Measurements from ENCODE around the gene XRCC3. TPM values are rescaled to one million over a fixed set of nuclear protein-coding genes. Genes with fewer than 3 reads are reported as not detected.
A peak's percentile ranks its signal among the peaks of the same experiment; 100 is the strongest.

Gene XRCC3
- total and polyA plus RNA-seq, 2 experiments from 2014 or later, result 20.4 to 72.9 TPM

DNA sequence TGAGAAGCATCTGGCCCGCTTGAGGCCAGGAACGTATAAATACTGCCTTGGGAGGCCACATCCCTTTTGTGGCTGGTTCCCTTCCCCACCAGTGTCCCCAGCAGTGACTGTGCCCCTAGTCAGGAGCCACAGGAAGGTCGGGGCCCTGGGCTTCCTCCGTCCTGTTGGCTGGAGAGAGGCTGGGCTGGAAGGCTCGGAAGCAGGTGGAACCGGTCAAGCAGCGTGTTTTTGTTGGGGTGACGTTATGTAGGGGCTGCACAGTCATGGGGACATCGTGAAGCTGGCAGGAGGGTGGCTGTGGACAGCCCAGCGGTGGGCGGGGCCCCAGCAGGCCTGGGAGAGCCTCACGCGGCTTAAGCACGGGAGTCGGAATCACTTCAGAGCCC lies 10.1 kb downstream of the XRCC3 start:
- Histone ChIP-seq H3K4me1 (ENCODE audit: insufficient read depth) (no peaks in the 10 kb centered on the region), H4K20me1 (replicated peaks; ENCODE audit: insufficient read depth) (peaks cover 10% of the 10 kb centered on the region), H3K79me2 (replicated peaks; ENCODE audit: insufficient read depth) (no peaks in the 10 kb centered on the region), H3K9me2 (ENCODE audit: insufficient read depth) (no peaks in the 10 kb centered on the region), H3K4me2 (no peak overlapping the region), H2AFZ (no peak overlapping the region), H3F3A (replicated peaks; ENCODE audit: low read depth) (peaks cover 6% of the 10 kb centered on the region; the same call in 1 of the 2 replicates), H3K27me3 (ENCODE audit: insufficient read depth) (no peaks in the 10 kb centered on the region), H3K4me3 (no peak overlapping the region), H3K36me3 (ENCODE audit: insufficient read depth) (peaks cover 5% of the 10 kb centered on the region; the same call in 1 of the 2 replicates), H3K27ac (ENCODE audit: low read depth) (no peak overlapping the region)
- peaks cover 24% of the 10 kb centered on the region for H3K27me3 Mint-ChIP-seq (ENCODE audit: insufficient read depth, low read depth, poor library complexity)
- no peak overlapping the region for H3K4me3 Mint-ChIP-seq
- H3K27ac Mint-ChIP-seq, result 0 out of 2 replicates have a peak overlapping the region, but pooled peaks have one; percentile 61
- TF ChIP-seq JUNB (IDR thresholded peaks at IDR 0.05; ENCODE audit: unreplicated experiment) (no peak), CREB1 (CRISPR knock-in tag; IDR thresholded peaks at IDR 0.05; ENCODE audit: low read depth) (no peak), ZNF331 (CRISPR knock-in tag; IDR thresholded peaks at IDR 0.05; ENCODE audit: low read depth) (no peak), EZH2 (IDR thresholded peaks at IDR 0.05; ENCODE audit: low read depth, unreplicated experiment) (no peak), EZH2phosphoT487 (IDR thresholded peaks at IDR 0.05; ENCODE audit: unreplicated experiment) (no peak), ZNF114 (CRISPR knock-in tag; IDR thresholded peaks at IDR 0.05) (no peak)
- TF ChIP-seq, protein P1, sequence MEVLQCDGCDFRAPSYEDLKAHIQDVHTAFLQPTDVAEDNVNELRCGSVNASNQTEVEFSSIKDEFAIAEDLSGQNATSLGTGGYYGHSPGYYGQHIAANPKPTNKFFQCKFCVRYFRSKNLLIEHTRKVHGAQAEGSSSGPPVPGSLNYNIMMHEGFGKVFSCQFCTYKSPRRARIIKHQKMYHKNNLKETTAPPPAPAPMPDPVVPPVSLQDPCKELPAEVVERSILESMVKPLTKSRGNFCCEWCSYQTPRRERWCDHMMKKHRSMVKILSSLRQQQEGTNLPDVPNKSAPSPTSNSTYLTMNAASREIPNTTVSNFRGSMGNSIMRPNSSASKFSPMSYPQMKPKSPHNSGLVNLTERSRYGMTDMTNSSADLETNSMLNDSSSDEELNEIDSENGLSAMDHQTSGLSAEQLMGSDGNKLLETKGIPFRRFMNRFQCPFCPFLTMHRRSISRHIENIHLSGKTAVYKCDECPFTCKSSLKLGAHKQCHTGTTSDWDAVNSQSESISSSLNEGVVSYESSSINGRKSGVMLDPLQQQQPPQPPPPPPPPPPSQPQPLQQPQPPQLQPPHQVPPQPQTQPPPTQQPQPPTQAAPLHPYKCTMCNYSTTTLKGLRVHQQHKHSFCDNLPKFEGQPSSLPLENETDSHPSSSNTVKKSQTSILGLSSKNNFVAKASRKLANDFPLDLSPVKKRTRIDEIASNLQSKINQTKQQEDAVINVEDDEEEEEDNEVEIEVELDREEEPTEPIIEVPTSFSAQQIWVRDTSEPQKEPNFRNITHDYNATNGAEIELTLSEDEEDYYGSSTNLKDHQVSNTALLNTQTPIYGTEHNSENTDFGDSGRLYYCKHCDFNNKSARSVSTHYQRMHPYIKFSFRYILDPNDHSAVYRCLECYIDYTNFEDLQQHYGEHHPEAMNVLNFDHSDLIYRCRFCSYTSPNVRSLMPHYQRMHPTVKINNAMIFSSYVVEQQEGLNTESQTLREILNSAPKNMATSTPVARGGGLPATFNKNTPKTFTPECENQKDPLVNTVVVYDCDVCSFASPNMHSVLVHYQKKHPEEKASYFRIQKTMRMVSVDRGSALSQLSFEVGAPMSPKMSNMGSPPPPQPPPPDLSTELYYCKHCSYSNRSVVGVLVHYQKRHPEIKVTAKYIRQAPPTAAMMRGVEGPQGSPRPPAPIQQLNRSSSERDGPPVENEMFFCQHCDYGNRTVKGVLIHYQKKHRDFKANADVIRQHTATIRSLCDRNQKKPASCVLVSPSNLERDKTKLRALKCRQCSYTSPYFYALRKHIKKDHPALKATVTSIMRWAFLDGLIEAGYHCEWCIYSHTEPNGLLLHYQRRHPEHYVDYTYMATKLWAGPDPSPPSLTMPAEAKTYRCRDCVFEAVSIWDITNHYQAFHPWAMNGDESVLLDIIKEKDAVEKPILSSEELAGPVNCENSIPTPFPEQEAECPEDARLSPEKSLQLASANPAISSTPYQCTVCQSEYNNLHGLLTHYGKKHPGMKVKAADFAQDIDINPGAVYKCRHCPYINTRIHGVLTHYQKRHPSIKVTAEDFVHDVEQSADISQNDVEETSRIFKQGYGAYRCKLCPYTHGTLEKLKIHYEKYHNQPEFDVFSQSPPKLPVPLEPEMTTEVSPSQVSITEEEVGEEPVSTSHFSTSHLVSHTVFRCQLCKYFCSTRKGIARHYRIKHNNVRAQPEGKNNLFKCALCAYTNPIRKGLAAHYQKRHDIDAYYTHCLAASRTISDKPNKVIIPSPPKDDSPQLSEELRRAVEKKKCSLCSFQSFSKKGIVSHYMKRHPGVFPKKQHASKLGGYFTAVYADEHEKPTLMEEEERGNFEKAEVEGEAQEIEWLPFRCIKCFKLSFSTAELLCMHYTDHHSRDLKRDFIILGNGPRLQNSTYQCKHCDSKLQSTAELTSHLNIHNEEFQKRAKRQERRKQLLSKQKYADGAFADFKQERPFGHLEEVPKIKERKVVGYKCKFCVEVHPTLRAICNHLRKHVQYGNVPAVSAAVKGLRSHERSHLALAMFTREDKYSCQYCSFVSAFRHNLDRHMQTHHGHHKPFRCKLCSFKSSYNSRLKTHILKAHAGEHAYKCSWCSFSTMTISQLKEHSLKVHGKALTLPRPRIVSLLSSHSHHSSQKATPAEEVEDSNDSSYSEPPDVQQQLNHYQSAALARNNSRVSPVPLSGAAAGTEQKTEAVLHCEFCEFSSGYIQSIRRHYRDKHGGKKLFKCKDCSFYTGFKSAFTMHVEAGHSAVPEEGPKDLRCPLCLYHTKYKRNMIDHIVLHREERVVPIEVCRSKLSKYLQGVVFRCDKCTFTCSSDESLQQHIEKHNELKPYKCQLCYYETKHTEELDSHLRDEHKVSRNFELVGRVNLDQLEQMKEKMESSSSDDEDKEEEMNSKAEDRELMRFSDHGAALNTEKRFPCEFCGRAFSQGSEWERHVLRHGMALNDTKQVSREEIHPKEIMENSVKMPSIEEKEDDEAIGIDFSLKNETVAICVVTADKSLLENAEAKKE (CRISPR knock-in tag; IDR thresholded peaks at IDR 0.05), result no peak
- TF ChIP-seq, protein P2, sequence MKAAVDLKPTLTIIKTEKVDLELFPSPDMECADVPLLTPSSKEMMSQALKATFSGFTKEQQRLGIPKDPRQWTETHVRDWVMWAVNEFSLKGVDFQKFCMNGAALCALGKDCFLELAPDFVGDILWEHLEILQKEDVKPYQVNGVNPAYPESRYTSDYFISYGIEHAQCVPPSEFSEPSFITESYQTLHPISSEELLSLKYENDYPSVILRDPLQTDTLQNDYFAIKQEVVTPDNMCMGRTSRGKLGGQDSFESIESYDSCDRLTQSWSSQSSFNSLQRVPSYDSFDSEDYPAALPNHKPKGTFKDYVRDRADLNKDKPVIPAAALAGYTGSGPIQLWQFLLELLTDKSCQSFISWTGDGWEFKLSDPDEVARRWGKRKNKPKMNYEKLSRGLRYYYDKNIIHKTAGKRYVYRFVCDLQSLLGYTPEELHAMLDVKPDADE (IDR thresholded peaks at IDR 0.05), result no peak
- TF ChIP-seq, protein P3, sequence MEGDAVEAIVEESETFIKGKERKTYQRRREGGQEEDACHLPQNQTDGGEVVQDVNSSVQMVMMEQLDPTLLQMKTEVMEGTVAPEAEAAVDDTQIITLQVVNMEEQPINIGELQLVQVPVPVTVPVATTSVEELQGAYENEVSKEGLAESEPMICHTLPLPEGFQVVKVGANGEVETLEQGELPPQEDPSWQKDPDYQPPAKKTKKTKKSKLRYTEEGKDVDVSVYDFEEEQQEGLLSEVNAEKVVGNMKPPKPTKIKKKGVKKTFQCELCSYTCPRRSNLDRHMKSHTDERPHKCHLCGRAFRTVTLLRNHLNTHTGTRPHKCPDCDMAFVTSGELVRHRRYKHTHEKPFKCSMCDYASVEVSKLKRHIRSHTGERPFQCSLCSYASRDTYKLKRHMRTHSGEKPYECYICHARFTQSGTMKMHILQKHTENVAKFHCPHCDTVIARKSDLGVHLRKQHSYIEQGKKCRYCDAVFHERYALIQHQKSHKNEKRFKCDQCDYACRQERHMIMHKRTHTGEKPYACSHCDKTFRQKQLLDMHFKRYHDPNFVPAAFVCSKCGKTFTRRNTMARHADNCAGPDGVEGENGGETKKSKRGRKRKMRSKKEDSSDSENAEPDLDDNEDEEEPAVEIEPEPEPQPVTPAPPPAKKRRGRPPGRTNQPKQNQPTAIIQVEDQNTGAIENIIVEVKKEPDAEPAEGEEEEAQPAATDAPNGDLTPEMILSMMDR (conservative IDR thresholded peaks at IDR 0.05; ENCODE audit: low read depth in 2 of 2), result no peak
- TF ChIP-seq, protein P4, sequence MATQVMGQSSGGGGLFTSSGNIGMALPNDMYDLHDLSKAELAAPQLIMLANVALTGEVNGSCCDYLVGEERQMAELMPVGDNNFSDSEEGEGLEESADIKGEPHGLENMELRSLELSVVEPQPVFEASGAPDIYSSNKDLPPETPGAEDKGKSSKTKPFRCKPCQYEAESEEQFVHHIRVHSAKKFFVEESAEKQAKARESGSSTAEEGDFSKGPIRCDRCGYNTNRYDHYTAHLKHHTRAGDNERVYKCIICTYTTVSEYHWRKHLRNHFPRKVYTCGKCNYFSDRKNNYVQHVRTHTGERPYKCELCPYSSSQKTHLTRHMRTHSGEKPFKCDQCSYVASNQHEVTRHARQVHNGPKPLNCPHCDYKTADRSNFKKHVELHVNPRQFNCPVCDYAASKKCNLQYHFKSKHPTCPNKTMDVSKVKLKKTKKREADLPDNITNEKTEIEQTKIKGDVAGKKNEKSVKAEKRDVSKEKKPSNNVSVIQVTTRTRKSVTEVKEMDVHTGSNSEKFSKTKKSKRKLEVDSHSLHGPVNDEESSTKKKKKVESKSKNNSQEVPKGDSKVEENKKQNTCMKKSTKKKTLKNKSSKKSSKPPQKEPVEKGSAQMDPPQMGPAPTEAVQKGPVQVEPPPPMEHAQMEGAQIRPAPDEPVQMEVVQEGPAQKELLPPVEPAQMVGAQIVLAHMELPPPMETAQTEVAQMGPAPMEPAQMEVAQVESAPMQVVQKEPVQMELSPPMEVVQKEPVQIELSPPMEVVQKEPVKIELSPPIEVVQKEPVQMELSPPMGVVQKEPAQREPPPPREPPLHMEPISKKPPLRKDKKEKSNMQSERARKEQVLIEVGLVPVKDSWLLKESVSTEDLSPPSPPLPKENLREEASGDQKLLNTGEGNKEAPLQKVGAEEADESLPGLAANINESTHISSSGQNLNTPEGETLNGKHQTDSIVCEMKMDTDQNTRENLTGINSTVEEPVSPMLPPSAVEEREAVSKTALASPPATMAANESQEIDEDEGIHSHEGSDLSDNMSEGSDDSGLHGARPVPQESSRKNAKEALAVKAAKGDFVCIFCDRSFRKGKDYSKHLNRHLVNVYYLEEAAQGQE (IDR thresholded peaks at IDR 0.05; ENCODE audit: unreplicated experiment), result no peak
- no peak for DNase-seq (ENCODE audit: low spot score)
- H3K4me1 Mint-ChIP-seq, result peaks cover 14% of the 10 kb centered on the region
- no peaks in the 10 kb centered on the region for H3K9me3 Mint-ChIP-seq
- ATAC-seq, result no peak
- peaks cover 52% of the 10 kb centered on the region for H3K36me3 Mint-ChIP-seq (ENCODE audit: low read depth)

Measured in GM23338 (cell line).